GM12892 (cell line): ENCODE data around the gene ZMIZ1.

Experiments
- POLR2A ChIP-seq: IDR thresholded peaks from 2 replicates; pipeline ENCODE4 v1.6.1; 2011; ENCODE audit warnings: low read depth, low read length, control low read depth
- POLR2AphosphoS5 ChIP-seq: IDR thresholded peaks from 2 replicates; pipeline ENCODE4 v1.6.1; 2011; ENCODE audit warnings: low read depth, low read length, control low read depth

DNA sequence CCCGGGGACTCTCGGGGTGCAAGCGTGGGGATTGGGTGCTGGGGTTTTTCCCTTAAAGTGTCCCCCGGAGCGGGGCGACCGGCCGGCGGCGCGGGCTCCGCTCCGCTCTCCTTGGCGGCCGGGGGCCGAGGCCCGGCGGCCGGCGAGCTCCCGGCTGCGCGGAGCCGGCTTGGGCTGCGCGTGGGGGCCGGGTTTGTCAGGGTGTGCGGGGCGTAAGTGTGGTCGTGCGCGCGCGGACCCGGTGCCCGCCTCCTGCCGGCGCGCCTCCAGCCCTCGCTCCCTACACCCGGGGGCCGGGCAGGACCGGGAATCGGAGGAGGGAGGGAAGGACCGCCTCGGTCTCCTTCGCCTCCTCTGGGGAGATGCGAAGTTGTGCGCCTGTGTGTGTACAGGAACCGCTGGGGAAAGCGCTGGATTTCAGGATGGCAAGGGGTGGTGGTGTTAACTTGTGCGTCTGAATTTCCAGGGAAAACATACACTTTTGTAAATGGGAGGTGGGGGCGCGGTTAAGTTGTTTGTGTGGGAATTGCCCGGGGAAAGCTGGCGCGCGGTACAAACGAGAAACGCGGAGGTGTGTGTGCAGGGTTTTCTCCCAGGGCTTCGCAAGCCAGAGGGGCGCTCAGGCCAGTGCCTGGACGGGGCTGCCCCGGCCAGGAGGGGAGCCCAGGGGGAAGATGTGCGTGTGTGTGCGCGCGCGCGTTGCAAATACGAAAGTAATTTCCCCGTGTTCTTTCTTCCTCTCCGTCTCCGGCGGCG, 737 bp downstream of the ZMIZ1 start:
- TF ChIP-seq POLR2A (no peak), POLR2AphosphoS5 (no peak)
